Activated gamma-delta T cell (primary cell): Measurements from ENCODE around the gene ENHO.

Experiments used
- DNase-seq: peaks from one replicate; lab custom pipeline; 2025; lab: John Stamatoyannopoulos, UW

ENHO gene

GRCh38 chr9:34524349-34524748 is 1.6 kb upstream of the ENHO start:
- DNase-seq: no peak

- no peak for DNase-seq
These were observed 501 bp downstream of the ENHO start for GRCh38 chr9:34522091-34522887.

- no peak for DNase-seq
These were observed 1.3 kb downstream of the ENHO start for GRCh38 chr9:34521406-34522045.

- DNase-seq: no peak
These were observed 2.0 kb downstream of the ENHO start for GRCh38 chr9:34520505-34521385.

- no peak for DNase-seq
These were observed 2.7 kb downstream of the ENHO start for GRCh38 chr9:34520096-34520495.

GRCh38 chr9:34519321-34520020 is 3.3 kb downstream of the ENHO start:
- DNase-seq: no peak

GRCh38 chr9:34518896-34519295 is 3.9 kb downstream of the ENHO start:
- no peak for DNase-seq

- no peak for DNase-seq
These were observed 4.6 kb downstream of the ENHO start for GRCh38 chr9:34518110-34518616.

GRCh38 chr9:34517185-34517584 is 5.6 kb downstream of the ENHO start:
- DNase-seq: no peak

- no peak for DNase-seq
These were observed 6.8 kb downstream of the ENHO start for GRCh38 chr9:34515959-34516358.

- DNase-seq: no peak
These were observed 8.0 kb downstream of the ENHO start for GRCh38 chr9:34514816-34515215.

GRCh38 chr9:34514401-34514800 is 8.4 kb downstream of the ENHO start:
- DNase-seq: no peak

- no peak for DNase-seq
These were observed 9.1 kb downstream of the ENHO start for GRCh38 chr9:34513567-34514214.

GRCh38 chr9:34512131-34513078 is 10.4 kb downstream of the ENHO start:
- DNase-seq: no peak

- DNase-seq: no peak
These were observed 12.0 kb downstream of the ENHO start for GRCh38 chr9:34510497-34511468.

- DNase-seq: no peak
These were observed 13.8 kb downstream of the ENHO start for GRCh38 chr9:34508951-34509350.

- no peak for DNase-seq
These were observed 14.3 kb downstream of the ENHO start for GRCh38 chr9:34508463-34508862.

GRCh38 chr9:34507966-34508365 is 14.8 kb downstream of the ENHO start:
- DNase-seq: no peak

GRCh38 chr9:34507556-34507955 is 15.2 kb downstream of the ENHO start:
- no peak for DNase-seq
